HepG2 (cell line): ENCODE results near the gene C11orf68. TPM values are rescaled to one million over a fixed set of nuclear protein-coding genes. Genes with fewer than 3 reads are reported as not detected.

Experiments
- ATRX ChIP-seq: sonication (generic); formaldehyde crosslinking; IDR thresholded peaks from 2 replicates; pipeline ENCODE4 v1.4.0; 2020; ENCODE audit warnings: missing genetic modification reagents, borderline replicate concordance
- CEBPB ChIP-seq: IDR thresholded peaks from 2 replicates; pipeline ENCODE4 v1.6.1; 2011; ENCODE audit warnings: low read depth, low read length, improper control_type of control experiment, borderline replicate concordance
- CREB3 ChIP-seq: sonication (generic); formaldehyde crosslinking; IDR thresholded peaks from 2 replicates; pipeline ENCODE4 v1.5.0; 2020; ENCODE audit warnings: missing genetic modification reagents
- CSRNP1 ChIP-seq: sonication (generic); formaldehyde crosslinking; IDR thresholded peaks from 2 replicates; pipeline ENCODE4 v1.8.1; 2023; ENCODE audit warnings: mild to moderate bottlenecking, missing genetic modification reagents
- FOXO1 ChIP-seq: sonication (generic); formaldehyde crosslinking; IDR thresholded peaks from 2 replicates; pipeline ENCODE4 v1.4.0; 2020; ENCODE audit warnings: missing genetic modification reagents
- HNF4A ChIP-seq: sonication (generic); formaldehyde crosslinking; IDR thresholded peaks from 2 replicates; pipeline ENCODE4 v1.4.0; 2020; ENCODE audit warnings: missing genetic modification reagents
- JUND ChIP-seq: sonication (generic); formaldehyde crosslinking; IDR thresholded peaks from 2 replicates; pipeline ENCODE4 v1.8.0; 2022; ENCODE audit warnings: mild to moderate bottlenecking, missing genetic modification reagents
- KDM3A ChIP-seq: IDR thresholded peaks from 2 replicates; pipeline ENCODE4 v1.6.1; 2018; ENCODE audit warnings: low read depth, missing compliant biosample characterization
- MIER2 ChIP-seq: IDR thresholded peaks from 2 replicates; pipeline ENCODE4 v1.6.1; 2016; ENCODE audit warnings: missing biosample characterization, missing genetic modification reagents
- NFRKB ChIP-seq: fragments of 450-650 bp; IDR thresholded peaks from 2 replicates; pipeline ENCODE4 v1.6.1; 2017
- PLRG1 ChIP-seq: fragments of 450-650 bp; conservative IDR thresholded peaks from 2 replicates; pipeline ENCODE4 v1.6.1; 2016
- POGZ ChIP-seq: sonication (generic); formaldehyde crosslinking; IDR thresholded peaks from 2 replicates; pipeline ENCODE4 v1.4.0; 2020; ENCODE audit warnings: mild to moderate bottlenecking, missing genetic modification reagents
- PPARG ChIP-seq: conservative IDR thresholded peaks from 2 replicates; pipeline ENCODE4 v1.6.1; 2016; ENCODE audit warnings: missing biosample characterization, missing genetic modification reagents
- SRSF1 ChIP-seq: fragments of 200-400 bp; formaldehyde crosslinking; optimal IDR thresholded peaks from 2 replicates; pipeline ENCODE3; 2017; ENCODE audit warnings: mild to moderate bottlenecking, low read depth, low read length, moderate library complexity
- TCF7L2 ChIP-seq: IDR thresholded peaks from 2 replicates; pipeline ENCODE4 v1.6.1; 2011; ENCODE audit warnings: mild to moderate bottlenecking, low read depth, low read length, moderate library complexity
- TEAD3 ChIP-seq: optimal IDR thresholded peaks from 2 replicates; pipeline ENCODE3; 2016; ENCODE audit warnings: borderline replicate concordance
- THAP9 ChIP-seq: sonication (generic); formaldehyde crosslinking; IDR thresholded peaks from 2 replicates; pipeline ENCODE4; 2020; ENCODE audit warnings: missing genetic modification reagents, mild to moderate bottlenecking, borderline replicate concordance
- ZBTB25 ChIP-seq: IDR thresholded peaks from 2 replicates; pipeline ENCODE4 v1.6.1; 2018; ENCODE audit warnings: missing genetic modification reagents
- ZBTB7A ChIP-seq: sonication (generic); formaldehyde crosslinking; IDR thresholded peaks from 2 replicates; pipeline ENCODE4 v1.8.0; 2022; ENCODE audit warnings: mild to moderate bottlenecking, missing genetic modification reagents
- ZC3H4 ChIP-seq: sonication (generic); formaldehyde crosslinking; IDR thresholded peaks from 2 replicates; pipeline ENCODE4 v1.4.0; 2020; ENCODE audit warnings: missing genetic modification reagents, borderline replicate concordance
- ZKSCAN8 ChIP-seq: IDR thresholded peaks from 2 replicates; pipeline ENCODE4 v1.6.1; 2016; ENCODE audit warnings: borderline replicate concordance, missing genetic modification reagents, missing compliant biosample characterization
- ZNF230 ChIP-seq: sonication (generic); formaldehyde crosslinking; IDR thresholded peaks from 2 replicates; pipeline ENCODE4 v1.4.0; 2020; ENCODE audit warnings: mild to moderate bottlenecking, missing genetic modification reagents
- ZNF274 ChIP-seq: sonication (generic); formaldehyde crosslinking; IDR thresholded peaks from 2 replicates; pipeline ENCODE4 v1.5.1; 2020; ENCODE audit warnings: mild to moderate bottlenecking, missing genetic modification reagents
- ZNF414 ChIP-seq: sonication (generic); formaldehyde crosslinking; IDR thresholded peaks from 2 replicates; pipeline ENCODE4 v1.5.0; 2020; ENCODE audit warnings: missing genetic modification reagents
- ZNF451 ChIP-seq: sonication (generic); formaldehyde crosslinking; IDR thresholded peaks from 2 replicates; pipeline ENCODE4 v1.5.0; 2020; ENCODE audit warnings: mild to moderate bottlenecking, missing genetic modification reagents
- ZNF567 ChIP-seq: sonication (generic); formaldehyde crosslinking; IDR thresholded peaks from 2 replicates; pipeline ENCODE4 v1.8.1; 2023; ENCODE audit warnings: mild to moderate bottlenecking, missing genetic modification reagents, borderline replicate concordance
- polyA plus RNA-seq, 8 experiments: library from polyadenylated mRNA; depleted of rRNA in 3 of 8; stranded (reverse) in 7 of 8; unstranded in 1 of 8; fragments of >200 nt; fragmentation: Illumina TruSeq in 4 of 8; extraction: Trizol in 4 of 8; gene quantifications; 2 replicates each; pipeline versions ENCODE4 v1.2.1 to v1.2.3, GENCODE V29; 2011 to 2016; ENCODE audit warnings: low read depth in 4 of 8, missing spikeins in 1 of 8, mixed read lengths in 1 of 8; ENCODE audit not compliant: insufficient read depth in 1 of 8
- total RNA-seq, 5 experiments: library from RNA; depleted of rRNA; stranded (reverse); fragments of >200 nt; fragmentation: Illumina TruSeq; extraction: Trizol; gene quantifications; 2 replicates each; pipeline ENCODE4 v1.2.3, GENCODE V29; 2016; ENCODE audit warnings: low read depth in 1 of 5

C11orf68 gene
- total and polyA plus RNA-seq, 2 of the 13 experiments (the other 11 are each of a cell fraction or from before 2014, with no cell fraction given), result 8.4 to 28.3 TPM

GRCh38 chr11:65919141-65919572, 295 bp upstream of the C11orf68 start, which contains the start of gene DRAP1 (continued):
- TF ChIP-seq ZBTB25 (CRISPR knock-in tag) (peak; percentile 94; the same call in 1 of the 2 replicates), HNF4A (CRISPR knock-in tag) (peak; percentile 43; the same call in 1 of the 2 replicates), CEBPB (no peak), ZNF451 (CRISPR knock-in tag) (peak; percentile 71; the same call in 1 of the 2 replicates), CREB3 (CRISPR knock-in tag) (no peak), PPARG (CRISPR knock-in tag) (peak; percentile 45; the same call in 1 of the 2 replicates), ZNF274 (CRISPR knock-in tag) (peak; percentile 47; the same call in 1 of the 2 replicates), ZNF230 (CRISPR knock-in tag) (no peak), MIER2 (CRISPR knock-in tag) (peak; percentile 61; the same call in 1 of the 2 replicates), TEAD3 (peak; percentile 77), KDM3A (CRISPR knock-in tag) (peak; percentile 77; the same call in 1 of the 2 replicates), TCF7L2 (no peak), ZNF567 (CRISPR knock-in tag) (0 out of 2 replicates have a peak, but pooled peaks have one; percentile 54), ZKSCAN8 (peak; percentile 49; the same call in 1 of the 2 replicates), SRSF1 (no peak), THAP9 (CRISPR knock-in tag) (no peak), JUND (CRISPR knock-in tag) (no peak), ZNF414 (CRISPR knock-in tag) (no peak), ZC3H4 (CRISPR knock-in tag) (no peak), FOXO1 (CRISPR knock-in tag) (peak; percentile 82), PLRG1 (no peak), NFRKB (no peak), ZBTB7A (CRISPR knock-in tag) (no peak), ATRX (CRISPR knock-in tag) (no peak), CSRNP1 (CRISPR knock-in tag) (peak; percentile 59), POGZ (peak; percentile 79)
